ENCODE measurements around the gene MSMP. TPM values are rescaled to one million over a fixed set of nuclear protein-coding genes. Genes with fewer than 3 reads are reported as not detected.

MSMP gene
- total RNA-seq, 1 donor from 2014 or later: not detected

DNA sequence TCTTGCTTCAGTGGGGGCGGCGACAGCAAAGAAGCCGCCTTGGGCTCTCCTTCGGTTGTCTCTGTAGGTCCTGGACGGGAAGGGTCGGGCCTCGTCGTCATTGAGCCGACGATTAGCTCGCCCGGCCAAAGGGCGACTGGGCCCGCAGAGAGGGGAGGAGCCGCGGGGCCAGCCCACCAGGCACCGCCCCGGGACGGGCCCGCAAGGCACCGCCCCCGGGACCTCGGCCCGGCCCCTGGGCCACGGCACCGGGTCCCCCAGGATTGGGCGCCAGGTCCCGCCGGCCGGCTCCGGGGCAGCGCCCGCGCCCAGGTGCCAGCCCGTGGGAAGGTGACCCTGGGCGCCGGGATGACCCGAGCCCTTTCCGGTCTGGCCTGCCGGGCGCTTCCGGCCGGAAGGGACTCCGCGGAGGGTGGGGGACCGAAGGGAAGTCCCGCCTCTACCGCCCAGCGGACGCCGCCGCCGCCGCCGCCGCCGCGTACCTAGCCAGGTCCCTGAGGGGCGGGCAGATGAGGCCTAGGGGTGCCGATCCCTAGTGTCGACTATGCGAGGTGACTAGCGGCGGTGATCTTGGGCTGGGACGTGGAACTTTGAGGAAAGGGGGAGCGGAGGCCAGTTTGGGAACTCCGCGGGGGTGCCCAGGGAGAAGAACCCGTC lies 5.1 kb downstream of the MSMP start, which contains the start of the genes GBA2 and RGP1:
GBA2 (minus strand) TSS at position 371 of the 657 bp plus-strand sequence. CDS start 524 bp downstream, outside the sequence.
RGP1 (plus strand) TSS at position 430 of the 657 bp plus-strand sequence. CDS start 469 bp downstream, outside the sequence.
- ATAC-seq (peak; percentile 94 to 97), DNase-seq (peak; percentile 90)
- Histone ChIP-seq H3K9me3 (no peaks in the 10 kb centered on the region), H3K4me3 (peak within 1 kb of the TSS; percentile 95), H3K27ac (peak within 1 kb of the TSS; percentile 91), H3K27me3 (ENCODE audit: low read depth) (no peaks in the 10 kb centered on the region), H3K4me1 (peaks cover 50% of the 10 kb centered on the region), H3K36me3 (peaks cover 50% of the 10 kb centered on the region)
- no peak for TF ChIP-seq CTCF (IDR thresholded peaks at IDR 0.05)
- intact Hi-C loops (cut with DNase I): no loop called here

DNA sequence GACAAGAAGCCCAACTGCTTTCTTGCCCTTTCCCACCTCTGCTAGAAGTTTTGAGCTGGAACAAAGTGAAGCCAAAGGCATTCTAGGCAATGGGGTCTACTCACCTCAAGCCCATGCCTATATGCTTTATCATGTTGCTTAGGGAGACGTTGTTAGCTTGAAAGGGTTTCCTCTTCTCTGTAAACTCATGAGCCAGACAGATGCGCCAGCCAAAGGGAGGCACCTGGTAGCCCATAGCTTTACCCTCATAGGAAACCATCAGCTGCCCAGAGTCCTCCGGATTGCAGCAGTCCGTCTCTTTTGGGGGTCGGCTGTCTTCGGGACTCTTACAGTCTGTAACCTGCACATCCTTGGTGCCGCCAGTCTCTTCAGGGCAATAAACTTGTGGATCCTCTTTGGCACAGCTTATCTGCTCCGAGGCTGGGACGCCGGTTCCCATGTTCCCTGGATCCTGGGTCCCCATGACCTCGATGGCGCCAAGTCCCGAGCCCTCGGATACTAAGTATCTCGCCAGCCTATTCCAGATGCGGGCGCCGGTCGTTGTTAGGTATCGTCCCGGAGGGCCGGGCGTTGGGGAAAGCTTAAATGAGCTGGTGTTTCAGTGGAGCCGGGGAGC lies 5.7 kb downstream of the MSMP start:
- peaks cover 50% of the 10 kb centered on the region for H3K36me3 ChIP-seq
- no peak for TF ChIP-seq CTCF (IDR thresholded peaks at IDR 0.05)

DNA sequence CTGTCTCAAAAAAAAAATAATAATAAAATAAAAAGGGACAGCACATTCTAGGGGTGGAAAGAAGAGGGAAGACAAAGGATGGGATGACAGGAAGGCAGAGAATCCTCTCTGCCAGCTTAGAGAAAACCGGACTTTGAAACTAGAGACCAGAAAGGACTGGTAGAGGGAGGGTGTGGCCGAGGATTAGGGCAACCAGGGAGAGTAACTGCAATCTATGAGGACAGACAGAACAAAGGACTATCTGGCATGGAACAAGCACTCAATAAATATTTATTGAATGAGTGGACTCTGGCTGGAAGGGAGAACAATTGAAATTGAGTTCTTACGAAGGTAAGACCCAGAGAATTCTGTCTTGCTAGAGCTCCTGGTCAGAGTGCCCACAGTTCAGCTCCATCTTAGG lies 7.5 kb downstream of the MSMP start:
- no peaks in the 10 kb centered on the region for H3K27me3 ChIP-seq (ENCODE audit: low read depth)
- peak overlapping the region; percentile 95 for H3K4me3 ChIP-seq
- DNase-seq (no peak), ATAC-seq (no peak)
- peaks cover 50% of the 10 kb centered on the region for H3K4me1 ChIP-seq
- intact Hi-C loops (cut with DNase I): no loop called here
- no peak for TF ChIP-seq CTCF (IDR thresholded peaks at IDR 0.05)
- no peaks in the 10 kb centered on the region for H3K9me3 ChIP-seq
- H3K36me3 ChIP-seq: peaks cover 50% of the 10 kb centered on the region
- no peak overlapping the region for H3K27ac ChIP-seq

More for the DNA sequence above, 5.7 kb downstream of the MSMP start:
- ATAC-seq (no peak), DNase-seq (no peak)
- intact Hi-C loops (cut with DNase I): no loop called here
- H3K4me1 ChIP-seq: peaks cover 50% of the 10 kb centered on the region
- peak overlapping the region; percentile 91 for H3K27ac ChIP-seq
- H3K4me3 ChIP-seq: peak overlapping the region; percentile 95
- no peaks in the 10 kb centered on the region for H3K9me3 ChIP-seq
- H3K27me3 ChIP-seq (ENCODE audit: low read depth): no peaks in the 10 kb centered on the region

DNA sequence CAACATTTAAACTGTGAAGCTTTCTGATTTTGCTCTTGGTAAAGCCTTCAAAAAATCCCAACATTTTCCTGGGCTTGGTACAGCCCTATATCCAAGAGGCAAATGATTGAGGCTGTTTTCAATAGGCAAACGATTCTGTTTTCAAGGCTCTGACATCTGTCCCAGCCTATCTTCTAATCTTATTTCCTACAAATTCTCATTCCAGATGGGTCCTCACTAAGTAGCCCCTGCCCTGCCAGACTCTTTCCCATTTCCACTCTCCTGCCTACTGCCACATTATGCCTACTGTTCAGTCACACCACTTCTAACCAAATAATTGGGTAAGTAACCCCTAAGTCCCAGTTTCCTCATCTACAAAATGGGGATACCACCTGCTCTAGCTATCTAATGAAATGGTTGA lies 8.5 kb downstream of the MSMP start:
- Histone ChIP-seq H3K36me3 (peaks cover 50% of the 10 kb centered on the region), H3K27ac (no peak overlapping the region), H3K4me1 (peaks cover 47% of the 10 kb centered on the region), H3K27me3 (ENCODE audit: low read depth) (no peaks in the 10 kb centered on the region), H3K4me3 (peak overlapping the region; percentile 95), H3K9me3 (no peaks in the 10 kb centered on the region)
- no peak for TF ChIP-seq CTCF (IDR thresholded peaks at IDR 0.05)
- ATAC-seq (no peak), DNase-seq (no peak)
- intact Hi-C loops (cut with DNase I): no loop called here

GRCh38 chr9:35743880-35744518 lies 10.1 kb downstream of the MSMP start:
- Histone ChIP-seq H3K4me3 (no peak overlapping the region), H3K27me3 (ENCODE audit: low read depth) (no peaks in the 10 kb centered on the region), H3K9me3 (no peaks in the 10 kb centered on the region), H3K4me1 (peaks cover 38% of the 10 kb centered on the region), H3K27ac (no peak overlapping the region), H3K36me3 (peaks cover 65% of the 10 kb centered on the region)
- no peak for DNase-seq
- no peak for TF ChIP-seq CTCF (IDR thresholded peaks at IDR 0.05)
- ATAC-seq: no peak
- intact Hi-C loops (cut with DNase I): no loop called here

Measured in lower lobe of right lung (tissue), 2 donors.